HG03139 (cell line): Measurements from ENCODE around the gene CASZ1.

ENCODE experiments used
- ATAC-seq: cut with Tn5 transposase; IDR thresholded peaks from one replicate; pipeline ENCODE4 v1.9.1; 2021; ENCODE audit not compliant: unreplicated experiment

The CASZ1 gene

GRCh38 chr1:10676963-10677362 lies 119.5 kb downstream of the CASZ1 start:
- ATAC-seq = no peak

GRCh38 chr1:10675813-10676212 lies 120.6 kb downstream of the CASZ1 start:
- ATAC-seq = no peak

- no peak for ATAC-seq
These were observed 121.5 kb downstream of the CASZ1 start for GRCh38 chr1:10674700-10675609.

- no peak for ATAC-seq
These were observed 122.2 kb downstream of the CASZ1 start for GRCh38 chr1:10674222-10674621.

DNA sequence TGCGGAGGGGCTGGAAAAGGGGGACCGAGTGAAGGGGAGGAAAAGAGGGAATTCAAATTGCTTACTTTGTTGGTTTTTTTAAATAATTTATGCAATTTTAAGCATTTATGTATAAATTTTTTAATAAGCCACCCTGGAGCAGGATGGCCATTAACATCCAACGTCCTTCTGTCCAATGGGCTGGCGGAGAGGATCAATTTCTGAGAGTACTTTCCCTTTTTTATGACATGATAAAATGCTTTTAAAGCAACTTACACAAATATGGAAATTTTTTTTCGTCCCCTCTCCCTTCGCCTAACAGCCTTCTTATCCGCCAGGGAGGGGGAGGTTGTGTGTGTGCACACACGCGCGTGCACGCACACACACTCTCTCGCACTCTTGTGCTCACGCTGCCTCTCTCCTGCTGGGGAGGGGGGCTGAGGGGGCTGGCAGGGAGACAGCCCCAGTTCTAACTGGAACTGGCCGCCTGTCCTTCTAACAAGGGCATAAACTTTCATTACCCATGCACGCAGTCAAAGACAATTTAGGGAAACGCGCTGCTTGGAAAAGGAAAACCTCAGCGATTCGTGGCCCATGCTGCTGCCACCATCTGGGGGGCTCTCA lies 123.2 kb downstream of the CASZ1 start:
- ATAC-seq = no peak

DNA sequence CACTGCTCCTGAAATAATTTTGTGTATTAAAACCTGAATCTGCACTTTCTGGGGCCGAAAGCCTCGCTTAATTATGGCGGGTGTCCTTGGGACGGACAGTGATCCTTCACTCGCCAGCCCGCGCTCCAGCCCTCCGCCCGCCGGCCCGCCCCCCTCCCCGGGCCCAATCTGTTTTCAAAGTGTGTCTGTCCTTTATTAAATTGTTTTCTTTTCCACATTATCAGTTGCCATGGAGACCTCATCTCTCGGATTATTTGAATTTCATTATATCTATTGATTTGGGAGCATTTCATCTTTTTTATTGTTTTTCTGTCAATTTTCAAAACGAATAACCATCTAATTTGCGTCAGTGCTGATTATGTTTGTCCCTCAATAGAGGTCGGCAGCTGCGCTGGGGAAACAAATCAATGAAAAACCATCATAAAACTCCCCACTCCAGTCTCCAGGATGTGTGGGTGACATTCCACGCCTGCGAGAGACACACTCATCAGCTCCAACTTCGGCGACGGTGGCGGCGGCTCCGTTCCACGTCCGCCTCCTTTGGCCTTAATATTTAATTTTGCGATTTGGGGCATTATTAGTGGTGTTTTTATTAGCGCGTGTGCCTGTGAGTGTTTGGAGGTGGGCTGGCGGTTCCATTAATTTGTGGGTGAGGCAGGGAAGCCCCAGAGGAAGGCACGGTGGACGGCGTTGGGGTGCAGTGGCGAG lies 123.9 kb downstream of the CASZ1 start:
- no peak for ATAC-seq

- no peak for ATAC-seq
These were observed 124.7 kb downstream of the CASZ1 start for GRCh38 chr1:10671622-10672342.

DNA sequence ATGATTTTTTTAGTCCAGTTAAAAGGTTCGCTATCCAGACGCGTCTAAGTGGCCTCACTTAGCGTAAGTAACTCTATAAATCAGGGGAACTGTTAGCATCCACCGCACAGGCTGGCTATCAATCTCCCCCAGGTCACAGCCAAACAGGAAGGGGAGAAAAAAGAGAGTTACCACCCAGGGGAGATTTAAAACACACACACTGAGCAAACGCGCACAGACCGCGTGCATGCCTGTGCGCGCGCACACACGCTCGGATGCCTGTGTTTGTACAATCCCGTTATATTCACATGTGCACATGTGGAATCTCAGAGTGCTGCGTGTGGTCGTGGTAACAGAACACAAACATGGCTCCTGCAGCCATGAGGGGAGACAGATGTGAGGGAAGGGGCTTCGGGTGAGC lies 125.4 kb downstream of the CASZ1 start:
- ATAC-seq = no peak

DNA sequence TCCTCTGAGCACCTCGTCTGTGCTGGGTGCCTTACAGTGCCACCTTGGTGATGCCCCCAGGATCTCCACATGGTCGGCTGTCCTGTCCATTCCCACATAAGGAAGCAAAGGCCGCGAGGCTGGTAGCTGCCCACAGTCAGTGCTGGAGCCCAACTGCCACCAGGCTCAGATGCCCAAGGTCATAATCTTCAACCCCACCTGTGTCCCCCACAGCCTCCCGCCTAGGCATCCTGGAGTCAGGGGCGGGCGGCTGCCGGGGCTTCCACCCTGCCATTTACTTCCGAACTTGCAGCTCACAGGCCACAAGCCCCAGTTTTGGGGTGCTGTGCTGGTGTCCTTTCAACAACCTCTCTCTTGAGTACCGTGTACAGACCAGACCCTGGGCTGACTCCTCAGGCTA lies 126.3 kb downstream of the CASZ1 start:
- ATAC-seq = no peak

GRCh38 chr1:10669570-10669969 lies 126.9 kb downstream of the CASZ1 start:
- ATAC-seq = no peak

- ATAC-seq = no peak
These were observed 128.3 kb downstream of the CASZ1 start for GRCh38 chr1:10667861-10668761.

DNA sequence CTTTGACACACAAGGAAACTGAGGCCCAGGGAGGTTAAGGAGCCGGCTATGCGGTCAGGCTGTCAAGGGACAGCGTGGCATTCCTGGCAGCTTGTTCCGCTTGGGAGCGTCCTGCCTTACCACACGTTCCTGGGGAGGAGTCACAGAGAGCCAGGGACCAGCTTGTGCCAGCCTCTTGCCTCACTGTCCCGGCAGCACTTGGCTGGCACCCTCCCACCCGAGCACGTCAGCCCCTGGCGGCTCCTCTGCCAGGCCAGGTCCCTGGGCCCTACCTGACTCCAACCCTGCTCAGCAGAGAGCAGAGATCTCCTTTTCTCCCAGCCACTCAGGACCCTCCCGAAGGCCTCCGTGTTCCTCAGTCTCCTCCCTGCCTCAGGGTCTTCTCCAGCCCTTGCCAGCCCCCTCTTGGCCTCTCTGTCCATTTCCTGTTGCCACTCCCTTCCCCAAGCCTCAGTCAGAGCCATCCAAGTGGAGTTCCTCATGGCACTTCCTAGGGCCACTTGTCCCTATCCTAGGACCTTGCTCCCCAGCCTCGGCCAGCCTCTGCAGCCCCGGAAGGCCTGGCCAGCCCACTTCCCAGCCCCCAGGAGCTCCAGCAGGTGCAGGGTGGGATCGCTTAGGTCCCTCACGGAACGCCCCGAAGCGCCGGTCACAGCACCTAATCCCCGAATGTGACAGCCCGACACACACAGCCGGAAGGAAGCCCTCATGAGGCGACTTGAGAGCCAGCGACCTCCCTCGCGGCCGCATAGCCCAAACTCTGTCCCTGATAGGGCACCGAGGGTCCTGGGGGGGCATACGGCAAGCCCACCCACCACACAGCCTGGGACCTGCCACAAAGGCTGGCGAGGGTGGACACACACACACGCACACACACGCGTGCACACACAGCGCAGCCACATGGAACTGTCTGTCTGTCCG lies 130.3 kb downstream of the CASZ1 start:
- no peak for ATAC-seq

DNA sequence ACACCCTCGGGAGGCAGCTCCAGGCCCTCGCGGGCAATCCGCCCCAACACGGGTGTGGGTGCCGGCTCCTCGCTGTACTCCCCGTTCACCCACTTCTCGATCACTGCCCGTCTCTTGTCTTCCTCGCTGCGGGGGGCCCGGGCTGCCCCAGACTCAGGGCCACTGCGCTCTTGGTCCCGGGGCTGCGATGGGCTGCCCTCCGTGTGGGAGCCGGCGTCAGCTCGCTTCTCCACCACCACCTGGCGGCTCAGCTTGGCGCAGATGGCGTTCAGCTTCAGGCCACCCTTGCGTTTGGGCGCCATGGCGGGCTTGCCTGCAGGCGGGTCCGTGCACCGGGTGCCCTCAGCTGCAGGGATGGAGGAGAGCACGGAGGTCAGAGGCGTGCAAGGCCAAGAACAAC lies 131.2 kb downstream of the CASZ1 start:
- ATAC-seq = no peak

GRCh38 chr1:10664251-10664650 lies 132.2 kb downstream of the CASZ1 start:
- ATAC-seq = no peak

GRCh38 chr1:10663678-10664035 lies 132.8 kb downstream of the CASZ1 start:
- no peak for ATAC-seq

DNA sequence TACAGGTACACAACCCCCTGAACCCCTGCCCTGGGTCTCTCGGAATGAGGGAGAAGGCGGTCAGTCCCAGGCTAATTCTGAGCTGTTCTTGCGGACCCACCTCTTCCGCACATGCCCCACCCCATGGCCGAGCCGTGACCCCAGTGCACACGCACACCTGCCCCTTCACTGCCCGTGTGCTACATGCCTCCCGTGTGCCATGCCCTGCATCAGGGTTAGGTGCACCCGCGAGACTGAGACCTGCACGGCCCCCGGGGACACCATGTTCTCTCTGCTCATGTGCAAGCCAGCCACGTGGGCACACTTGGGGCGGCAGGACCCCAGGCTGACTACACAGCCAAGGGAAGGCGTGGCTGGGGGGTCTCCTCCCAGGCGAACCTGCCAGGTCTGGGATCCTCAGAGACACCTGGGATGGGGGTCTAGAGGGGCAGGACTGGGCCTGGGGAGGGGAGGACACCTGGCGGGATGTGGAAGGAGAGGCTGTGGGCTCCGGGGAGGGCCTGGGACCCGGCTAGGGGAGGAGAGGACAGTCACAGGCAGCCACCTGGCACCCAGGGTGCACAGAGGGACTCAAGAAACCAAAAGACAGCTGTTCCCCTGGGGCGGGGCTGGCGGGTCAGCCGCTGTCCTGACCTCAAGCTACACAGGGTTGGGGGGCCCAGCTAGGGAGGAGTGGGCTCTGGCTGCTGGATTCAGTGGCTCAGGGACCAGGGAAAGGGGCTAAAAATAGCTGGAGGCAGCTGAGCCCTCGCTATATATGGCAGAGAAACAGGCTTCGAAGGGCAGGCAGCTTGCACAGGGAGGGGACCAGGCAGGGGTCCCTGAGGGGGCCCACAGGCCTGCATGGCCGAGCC lies 133.4 kb downstream of the CASZ1 start:
- ATAC-seq = no peak

GRCh38 chr1:10662090-10662688 lies 134.3 kb downstream of the CASZ1 start:
- no peak for ATAC-seq

DNA sequence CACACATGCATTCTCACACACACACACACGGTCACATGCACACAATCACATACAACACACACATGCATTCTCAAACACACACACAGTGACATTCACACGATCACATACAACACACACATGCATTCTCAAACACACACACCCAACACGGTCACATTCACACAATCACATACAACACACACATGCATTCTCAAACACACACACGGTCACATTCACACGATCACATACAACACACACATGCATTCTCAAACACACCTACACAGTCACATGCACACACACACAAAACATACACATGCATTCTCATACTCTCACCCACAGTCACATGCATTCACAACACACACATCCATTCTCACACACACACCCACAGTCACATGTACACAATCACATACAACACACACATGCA lies 135.0 kb downstream of the CASZ1 start:
- no peak for ATAC-seq
